ENCODE results near the gene BMP2K. TPM values are rescaled to one million over a fixed set of nuclear protein-coding genes. Genes with fewer than 3 reads are reported as not detected.

Gene BMP2K
- total RNA-seq, 2 experiments from 2014 or later: 43.4 to 61.1 TPM

- ChIA-PET POLR2A (interaction anchor here (2.6 kb wide), 1 partner anchor 12 kb away, joined by 10 read pairs; no protein-coding TSS in a partner anchor), CTCF (ENCODE audit: unreplicated experiment) (no interaction called here)
- Histone ChIP-seq H3K36me3 (ENCODE audit: insufficient read depth, low read length) (peaks cover 24% of the 10 kb centered on the region; the same call in 1 of the 2 replicates), H3K27ac (ENCODE audit: low read depth, low read length, poor library complexity, severe bottlenecking) (no peak overlapping the region), H3K9me2 (ENCODE audit: insufficient read depth, low read length) (no peaks in the 10 kb centered on the region), H3K4me1 (ENCODE audit: insufficient read depth, low read length, poor library complexity, severe bottlenecking) (peaks cover 19% of the 10 kb centered on the region), H4K20me1 (ENCODE audit: insufficient read depth, low read length) (no peaks in the 10 kb centered on the region; the same call in 1 of the 2 replicates), H3K4me2 (ENCODE audit: low read length) (peak overlapping the region; percentile 92; the same call in 1 of the 2 replicates), H3K4me3 (ENCODE audit: low read depth, low read length, poor library complexity, severe bottlenecking) (no peak overlapping the region), H3K9me3 (ENCODE audit: low read length) (no peaks in the 10 kb centered on the region), H2AFZ (ENCODE audit: low read length) (no peak overlapping the region), H3K79me2 (ENCODE audit: insufficient read depth, low read depth, low read length) (peaks cover 13% of the 10 kb centered on the region; the same call in 1 of the 2 replicates)
- no TSS peak for BruUV-seq (replicated peaks)
- intact Hi-C loops (cut with micrococcal nuclease; ENCODE audit: unreplicated experiment): loop anchor here (5.0 kb wide), 1 partner anchor 160 kb away; the partner anchor contains the start of gene BMP2K
- TF ChIP-seq EZH2phosphoT487 (IDR thresholded peaks at IDR 0.05; ENCODE audit: borderline replicate concordance, low read depth, low read length): no peak
- TF ChIP-seq, protein P1, sequence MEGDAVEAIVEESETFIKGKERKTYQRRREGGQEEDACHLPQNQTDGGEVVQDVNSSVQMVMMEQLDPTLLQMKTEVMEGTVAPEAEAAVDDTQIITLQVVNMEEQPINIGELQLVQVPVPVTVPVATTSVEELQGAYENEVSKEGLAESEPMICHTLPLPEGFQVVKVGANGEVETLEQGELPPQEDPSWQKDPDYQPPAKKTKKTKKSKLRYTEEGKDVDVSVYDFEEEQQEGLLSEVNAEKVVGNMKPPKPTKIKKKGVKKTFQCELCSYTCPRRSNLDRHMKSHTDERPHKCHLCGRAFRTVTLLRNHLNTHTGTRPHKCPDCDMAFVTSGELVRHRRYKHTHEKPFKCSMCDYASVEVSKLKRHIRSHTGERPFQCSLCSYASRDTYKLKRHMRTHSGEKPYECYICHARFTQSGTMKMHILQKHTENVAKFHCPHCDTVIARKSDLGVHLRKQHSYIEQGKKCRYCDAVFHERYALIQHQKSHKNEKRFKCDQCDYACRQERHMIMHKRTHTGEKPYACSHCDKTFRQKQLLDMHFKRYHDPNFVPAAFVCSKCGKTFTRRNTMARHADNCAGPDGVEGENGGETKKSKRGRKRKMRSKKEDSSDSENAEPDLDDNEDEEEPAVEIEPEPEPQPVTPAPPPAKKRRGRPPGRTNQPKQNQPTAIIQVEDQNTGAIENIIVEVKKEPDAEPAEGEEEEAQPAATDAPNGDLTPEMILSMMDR (conservative IDR thresholded peaks at IDR 0.05; ENCODE audit: low read length): no peak
- no peak for DNase-seq (ENCODE audit: low spot score)
Measured at GRCh38 chr4:78936989-78937388, 160.8 kb downstream of the BMP2K start.

DNA sequence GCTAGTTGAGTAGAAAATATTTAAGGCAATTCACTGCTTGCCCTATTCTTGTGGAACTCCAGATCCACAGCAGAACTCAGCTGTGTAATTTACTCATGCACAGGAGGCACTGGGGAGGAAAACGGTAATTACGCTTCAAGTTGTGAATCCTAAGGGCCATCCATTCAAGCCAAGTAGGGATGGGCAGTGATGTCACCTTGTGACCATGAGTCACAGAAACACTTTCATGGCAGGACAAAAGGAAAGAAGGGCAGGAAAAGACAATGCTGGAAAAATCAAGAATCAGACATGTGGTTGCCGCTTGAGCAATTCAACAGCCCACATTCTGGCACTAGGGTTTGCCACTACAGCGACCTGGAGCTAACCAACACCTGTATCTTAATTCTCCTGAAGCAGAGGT lies 161.7 kb downstream of the BMP2K start:
- Histone ChIP-seq H4K20me1 (ENCODE audit: insufficient read depth, low read length) (no peaks in the 10 kb centered on the region), H3K27ac (ENCODE audit: low read depth, low read length, poor library complexity, severe bottlenecking) (no peak overlapping the region), H3K36me3 (ENCODE audit: insufficient read depth, low read length) (peaks cover 15% of the 10 kb centered on the region; the same call in 1 of the 2 replicates), H2AFZ (ENCODE audit: low read length) (no peak overlapping the region; the same call in 1 of the 2 replicates), H3K4me1 (ENCODE audit: insufficient read depth, low read length, poor library complexity, severe bottlenecking) (peaks cover 19% of the 10 kb centered on the region), H3K79me2 (ENCODE audit: insufficient read depth, low read depth, low read length) (peaks cover 13% of the 10 kb centered on the region; the same call in 1 of the 2 replicates), H3K9me2 (ENCODE audit: insufficient read depth, low read length) (no peaks in the 10 kb centered on the region), H3K4me3 (ENCODE audit: low read depth, low read length, poor library complexity, severe bottlenecking) (peak overlapping the region; percentile 100), H3K9me3 (ENCODE audit: low read length) (no peaks in the 10 kb centered on the region), H3K4me2 (ENCODE audit: low read length) (peak overlapping the region; percentile 92)
- no TSS peak for BruUV-seq (replicated peaks)
- no peak for TF ChIP-seq EZH2phosphoT487 (IDR thresholded peaks at IDR 0.05; ENCODE audit: borderline replicate concordance, low read depth, low read length)
- TF ChIP-seq, protein P1 (conservative IDR thresholded peaks at IDR 0.05; ENCODE audit: low read length): no peak
- intact Hi-C loops (cut with micrococcal nuclease; ENCODE audit: unreplicated experiment): loop anchor here (5.0 kb wide), 1 partner anchor 161 kb away; the partner anchor contains the start of gene BMP2K
- no peak for DNase-seq (ENCODE audit: low spot score)
- ChIA-PET CTCF (ENCODE audit: unreplicated experiment) (interaction anchor here (0.5 kb wide), 1 partner anchor 237 kb away, joined by 4 read pairs; no protein-coding TSS in a partner anchor), POLR2A (interaction anchor here (0.6 to 2.6 kb wide), 5 partner anchors 12 to 846 kb away, joined by 3 to 10 read pairs (median 3); no protein-coding TSS in a partner anchor)

GRCh38 chr4:78938474-78938867 lies 162.3 kb downstream of the BMP2K start:
- H4K20me1 ChIP-seq (ENCODE audit: insufficient read depth, low read length): no peaks in the 10 kb centered on the region
- no peaks in the 10 kb centered on the region for H3K9me3 ChIP-seq (ENCODE audit: low read length)
- POLR2A ChIA-PET: interaction anchor here (0.5 to 2.6 kb wide), 13 partner anchors 13 to 1666 kb away, joined by 3 to 10 read pairs (median 3); no protein-coding TSS in a partner anchor
- TSS peak; percentile 66 for BruUV-seq (replicated peaks)
- H3K4me3 ChIP-seq (ENCODE audit: low read depth, low read length, poor library complexity, severe bottlenecking): peak overlapping the region; percentile 100
- TF ChIP-seq, protein P1 (conservative IDR thresholded peaks at IDR 0.05; ENCODE audit: low read length): no peak
- no peak for TF ChIP-seq EZH2phosphoT487 (IDR thresholded peaks at IDR 0.05; ENCODE audit: borderline replicate concordance, low read depth, low read length)
- peaks cover 10% of the 10 kb centered on the region; the same call in 1 of the 2 replicates for H3K36me3 ChIP-seq (ENCODE audit: insufficient read depth, low read length)
- H3K79me2 ChIP-seq (ENCODE audit: insufficient read depth, low read depth, low read length): peaks cover 13% of the 10 kb centered on the region; the same call in 1 of the 2 replicates
- intact Hi-C loops (cut with micrococcal nuclease; ENCODE audit: unreplicated experiment): loop anchor here (5.0 kb wide), 1 partner anchor 161 kb away; the partner anchor contains the start of gene BMP2K
- H3K27ac ChIP-seq (ENCODE audit: low read depth, low read length, poor library complexity, severe bottlenecking): no peak overlapping the region
- H3K4me1 ChIP-seq (ENCODE audit: insufficient read depth, low read length, poor library complexity, severe bottlenecking): peaks cover 19% of the 10 kb centered on the region
- H2AFZ ChIP-seq (ENCODE audit: low read length): peak overlapping the region; percentile 100
- CTCF ChIA-PET (ENCODE audit: unreplicated experiment): interaction anchor here (0.5 to 1.0 kb wide), 2 partner anchors 16 to 237 kb away, joined by 3 to 4 read pairs; no protein-coding TSS in a partner anchor
- H3K4me2 ChIP-seq (ENCODE audit: low read length): peak overlapping the region; percentile 92
- no peaks in the 10 kb centered on the region for H3K9me2 ChIP-seq (ENCODE audit: insufficient read depth, low read length)
- DNase-seq (ENCODE audit: low spot score): no peak
